Stomach (tissue), 4 donors: Measurements from ENCODE around the gene BOLA3.

Experiments
- POLR2A ChIP-seq, 4 donors: fragments of 450-650 bp; IDR thresholded peaks; one replicate each; pipeline ENCODE4 v1.6.1; 2016; ENCODE audit warnings: antibody characterized with exemption in 4 of 4, control low read depth in 2 of 4, mild to moderate bottlenecking in 1 of 4, moderate library complexity in 1 of 4
- TF ChIP-seq, protein P1 (sequence below), 7 experiments: fragments of 450-650 bp in 4 of 7; fragments of 200-600 bp in 3 of 7; sonication (generic) in 3 of 7; IDR thresholded peaks; one replicate each; pipeline ENCODE4 v1.5.1; 2016 to 2019; ENCODE audit warnings: antibody characterized with exemption in 7 of 7, control low read depth in 2 of 7, mild to moderate bottlenecking in 1 of 7

DNA sequence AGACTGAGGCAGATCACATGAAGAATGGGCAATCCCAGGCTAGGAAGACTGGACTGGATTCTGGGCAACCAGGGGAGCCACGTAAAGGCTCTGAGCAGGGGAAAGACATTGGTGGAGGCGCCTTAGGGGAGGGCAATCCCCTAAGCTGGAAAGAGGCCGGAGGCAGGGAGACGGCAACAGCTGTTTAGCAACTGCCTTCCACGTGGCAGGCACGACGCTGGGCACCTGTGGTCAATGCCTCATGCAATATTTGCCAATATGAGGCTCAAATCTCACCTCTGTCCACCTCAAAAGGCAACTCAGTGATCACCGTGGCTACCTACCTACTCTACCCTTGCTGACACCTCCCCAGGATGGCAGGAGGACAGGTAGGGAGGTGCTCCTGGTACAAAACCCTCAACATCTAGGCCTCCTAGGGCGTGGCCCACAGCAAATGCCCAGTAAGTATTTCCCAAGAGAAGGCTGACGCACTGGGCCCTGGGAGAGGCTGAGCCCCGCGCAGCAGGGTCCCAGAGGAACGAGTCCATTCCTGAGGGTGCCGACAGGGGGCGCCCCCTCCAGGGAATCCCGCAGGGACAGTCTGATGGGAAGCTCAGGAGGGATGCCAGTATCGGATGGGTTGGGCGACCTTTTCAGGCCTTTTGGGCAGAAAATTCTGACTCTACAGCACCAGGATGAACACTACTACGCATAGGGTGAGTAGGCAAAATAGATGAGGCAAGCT, 8.9 kb downstream of the BOLA3 start:
- TF ChIP-seq, protein P1, sequence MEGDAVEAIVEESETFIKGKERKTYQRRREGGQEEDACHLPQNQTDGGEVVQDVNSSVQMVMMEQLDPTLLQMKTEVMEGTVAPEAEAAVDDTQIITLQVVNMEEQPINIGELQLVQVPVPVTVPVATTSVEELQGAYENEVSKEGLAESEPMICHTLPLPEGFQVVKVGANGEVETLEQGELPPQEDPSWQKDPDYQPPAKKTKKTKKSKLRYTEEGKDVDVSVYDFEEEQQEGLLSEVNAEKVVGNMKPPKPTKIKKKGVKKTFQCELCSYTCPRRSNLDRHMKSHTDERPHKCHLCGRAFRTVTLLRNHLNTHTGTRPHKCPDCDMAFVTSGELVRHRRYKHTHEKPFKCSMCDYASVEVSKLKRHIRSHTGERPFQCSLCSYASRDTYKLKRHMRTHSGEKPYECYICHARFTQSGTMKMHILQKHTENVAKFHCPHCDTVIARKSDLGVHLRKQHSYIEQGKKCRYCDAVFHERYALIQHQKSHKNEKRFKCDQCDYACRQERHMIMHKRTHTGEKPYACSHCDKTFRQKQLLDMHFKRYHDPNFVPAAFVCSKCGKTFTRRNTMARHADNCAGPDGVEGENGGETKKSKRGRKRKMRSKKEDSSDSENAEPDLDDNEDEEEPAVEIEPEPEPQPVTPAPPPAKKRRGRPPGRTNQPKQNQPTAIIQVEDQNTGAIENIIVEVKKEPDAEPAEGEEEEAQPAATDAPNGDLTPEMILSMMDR (IDR thresholded peaks at IDR 0.05), result no peak
- TF ChIP-seq POLR2A (IDR thresholded peaks at IDR 0.05), result no peak
